PC-9 (cell line): ENCODE results near the gene PI4KA.

ENCODE experiments used
- CTCF ChIP-seq: fragments of 200-600 bp; sonication (generic); conservative IDR thresholded peaks from 2 replicates; pipeline ENCODE4 v1.6.1; 2017; ENCODE audit warnings: mixed run types, antibody characterized with exemption, mild to moderate bottlenecking, moderate library complexity
- EZH2 ChIP-seq: fragments of 200-600 bp; sonication (generic); IDR thresholded peaks from 2 replicates; pipeline ENCODE4 v1.8.0; 2017; ENCODE audit warnings: antibody characterized with exemption, low read depth

- TF ChIP-seq CTCF (no peak), EZH2 (no peak)
These were observed 79.4 kb downstream of the PI4KA start for GRCh38 chr22:20779014-20779817.
